ENCODE data around the gene CCNO.

The CCNO gene

DNA sequence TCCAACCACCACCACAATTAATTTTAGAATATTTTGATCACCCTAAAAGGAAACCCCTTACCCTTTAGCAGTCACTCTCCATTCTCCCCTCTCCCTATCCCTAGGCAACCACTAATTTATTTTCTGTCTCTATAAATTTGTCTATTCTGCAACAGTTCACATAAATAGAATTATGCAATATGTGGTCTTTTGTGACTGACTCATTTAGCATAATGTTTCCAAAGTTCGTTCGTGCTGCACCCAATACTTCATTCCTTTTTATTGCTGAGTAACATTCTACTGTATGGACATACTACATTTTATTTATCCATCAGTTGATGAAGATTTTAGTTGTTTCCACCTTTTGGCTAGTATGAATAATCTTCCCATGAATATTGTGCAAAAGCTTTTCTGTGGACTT, 42.2 kb downstream of the CCNO start:
- no peaks in the 10 kb centered on the region for H3K27me3 ChIP-seq (ENCODE audit: low read length)
- TF ChIP-seq EZH2phosphoT487 (conservative IDR thresholded peaks at IDR 0.05; ENCODE audit: low read length) = no peak
- TF ChIP-seq, protein P1, sequence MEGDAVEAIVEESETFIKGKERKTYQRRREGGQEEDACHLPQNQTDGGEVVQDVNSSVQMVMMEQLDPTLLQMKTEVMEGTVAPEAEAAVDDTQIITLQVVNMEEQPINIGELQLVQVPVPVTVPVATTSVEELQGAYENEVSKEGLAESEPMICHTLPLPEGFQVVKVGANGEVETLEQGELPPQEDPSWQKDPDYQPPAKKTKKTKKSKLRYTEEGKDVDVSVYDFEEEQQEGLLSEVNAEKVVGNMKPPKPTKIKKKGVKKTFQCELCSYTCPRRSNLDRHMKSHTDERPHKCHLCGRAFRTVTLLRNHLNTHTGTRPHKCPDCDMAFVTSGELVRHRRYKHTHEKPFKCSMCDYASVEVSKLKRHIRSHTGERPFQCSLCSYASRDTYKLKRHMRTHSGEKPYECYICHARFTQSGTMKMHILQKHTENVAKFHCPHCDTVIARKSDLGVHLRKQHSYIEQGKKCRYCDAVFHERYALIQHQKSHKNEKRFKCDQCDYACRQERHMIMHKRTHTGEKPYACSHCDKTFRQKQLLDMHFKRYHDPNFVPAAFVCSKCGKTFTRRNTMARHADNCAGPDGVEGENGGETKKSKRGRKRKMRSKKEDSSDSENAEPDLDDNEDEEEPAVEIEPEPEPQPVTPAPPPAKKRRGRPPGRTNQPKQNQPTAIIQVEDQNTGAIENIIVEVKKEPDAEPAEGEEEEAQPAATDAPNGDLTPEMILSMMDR (IDR thresholded peaks at IDR 0.05; ENCODE audit: insufficient read depth, low read length, poor library complexity, severe bottlenecking) = no peak
- H3K9me3 ChIP-seq (ENCODE audit: insufficient read depth, low read length) = no peaks in the 10 kb centered on the region

DNA sequence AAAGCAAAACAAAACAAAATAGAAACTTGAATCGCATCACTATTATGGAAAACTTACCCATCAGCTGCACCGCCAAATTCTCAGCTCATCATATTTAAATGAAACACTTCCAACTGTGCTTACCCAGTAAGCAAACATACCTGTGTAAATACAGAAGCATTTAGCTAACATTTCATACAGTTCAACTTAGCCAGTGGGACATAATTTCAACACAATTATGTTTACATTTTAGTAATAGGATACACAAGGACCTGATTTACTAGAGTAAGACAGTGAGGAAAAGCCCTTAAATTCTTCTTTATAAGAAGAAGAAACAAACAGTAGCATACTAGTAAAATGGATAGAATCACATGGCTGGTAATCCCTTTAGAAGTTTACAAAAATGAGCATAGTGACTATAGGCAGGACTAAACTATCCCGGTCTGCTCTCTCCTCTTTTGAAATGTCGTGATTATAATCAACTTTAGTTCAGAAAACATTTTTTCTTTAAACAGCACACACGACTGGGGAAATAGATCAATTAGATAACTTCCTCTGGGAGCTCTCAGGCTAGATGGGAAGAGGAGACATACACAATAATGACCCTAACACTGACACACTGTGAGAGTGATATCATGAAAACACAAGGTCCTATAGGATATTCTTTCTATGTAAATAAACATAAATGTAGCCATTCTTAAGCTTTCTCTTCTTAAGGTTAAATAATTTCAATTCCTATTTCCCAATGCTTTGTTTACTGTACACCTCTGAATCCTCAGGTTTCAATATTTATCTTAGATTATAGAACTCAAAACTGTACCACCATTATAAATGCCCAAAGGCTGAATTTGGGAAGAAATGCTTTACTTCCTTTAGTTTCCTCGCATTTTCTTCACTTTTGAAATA, 44.5 kb downstream of the CCNO start:
- H3K27me3 ChIP-seq (ENCODE audit: low read length) = no peaks in the 10 kb centered on the region
- H3K36me3 ChIP-seq (ENCODE audit: low read length) = no peaks in the 10 kb centered on the region
- no peaks in the 10 kb centered on the region for H3K79me2 ChIP-seq (ENCODE audit: insufficient read depth, low read length)
- H4K20me1 ChIP-seq (ENCODE audit: low read depth, low read length) = no peaks in the 10 kb centered on the region
- no peaks in the 10 kb centered on the region for H3F3A ChIP-seq (ENCODE audit: insufficient read depth)
- no peak overlapping the region for H3K9ac ChIP-seq (ENCODE audit: low read length)
- H3K4me2 ChIP-seq (ENCODE audit: low read depth, low read length, poor library complexity, severe bottlenecking) = no peak overlapping the region
- no peak overlapping the region for H2AFZ ChIP-seq (ENCODE audit: low read depth, low read length, severe bottlenecking)
- no peaks in the 10 kb centered on the region for H3K9me2 ChIP-seq (replicated peaks; ENCODE audit: insufficient read depth, low read length)
- H3K27ac ChIP-seq (ENCODE audit: low read depth, low read length) = no peak overlapping the region
- TF ChIP-seq, protein P1 (IDR thresholded peaks at IDR 0.05; ENCODE audit: insufficient read depth, low read length, poor library complexity, severe bottlenecking) = no peak
- no peak for TF ChIP-seq EZH2phosphoT487 (conservative IDR thresholded peaks at IDR 0.05; ENCODE audit: low read length)
- H3K9me3 ChIP-seq (ENCODE audit: insufficient read depth, low read length) = no peaks in the 10 kb centered on the region
- H3K4me3 ChIP-seq (ENCODE audit: insufficient read depth, low read length, poor library complexity, severe bottlenecking) = no peak overlapping the region

More for the DNA sequence above, 42.2 kb downstream of the CCNO start:
- Histone ChIP-seq H3K9ac (ENCODE audit: low read length) (no peak overlapping the region), H3K4me2 (ENCODE audit: low read depth, low read length, poor library complexity, severe bottlenecking) (no peak overlapping the region), H3K9me2 (replicated peaks; ENCODE audit: insufficient read depth, low read length) (no peaks in the 10 kb centered on the region), H3K79me2 (ENCODE audit: insufficient read depth, low read length) (no peaks in the 10 kb centered on the region), H3K4me3 (ENCODE audit: insufficient read depth, low read length, poor library complexity, severe bottlenecking) (no peak overlapping the region), H3K27ac (ENCODE audit: low read depth, low read length) (no peak overlapping the region), H3F3A (ENCODE audit: insufficient read depth) (no peaks in the 10 kb centered on the region), H2AFZ (ENCODE audit: low read depth, low read length, severe bottlenecking) (no peak overlapping the region), H4K20me1 (ENCODE audit: low read depth, low read length) (no peaks in the 10 kb centered on the region), H3K36me3 (ENCODE audit: low read length) (no peaks in the 10 kb centered on the region)

DNA sequence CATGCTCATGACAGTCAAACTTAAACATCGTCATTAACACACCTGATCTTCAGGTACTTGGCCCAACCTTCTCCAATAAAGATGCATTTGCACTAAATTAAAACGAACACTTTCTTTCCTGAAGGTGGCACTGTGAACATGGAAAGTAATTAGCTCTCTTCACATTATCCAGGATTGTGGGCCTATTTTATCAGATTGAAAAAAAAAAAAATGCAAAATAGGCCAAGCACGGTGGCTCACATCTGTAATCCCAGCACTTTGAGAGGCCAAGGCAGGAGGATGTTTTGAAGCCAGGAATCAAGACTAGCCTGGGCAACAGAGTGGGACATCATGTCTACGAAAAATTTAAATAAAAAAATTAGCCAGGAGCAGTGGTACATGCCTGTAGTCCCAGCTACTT, 46.0 kb downstream of the CCNO start:
- Histone ChIP-seq H3K9me3 (ENCODE audit: insufficient read depth, low read length) (no peaks in the 10 kb centered on the region), H3F3A (ENCODE audit: insufficient read depth) (no peaks in the 10 kb centered on the region), H3K4me2 (ENCODE audit: low read depth, low read length, poor library complexity, severe bottlenecking) (no peak overlapping the region), H2AFZ (ENCODE audit: low read depth, low read length, severe bottlenecking) (no peak overlapping the region), H3K36me3 (ENCODE audit: low read length) (no peaks in the 10 kb centered on the region), H3K4me3 (ENCODE audit: insufficient read depth, low read length, poor library complexity, severe bottlenecking) (no peak overlapping the region), H3K27ac (ENCODE audit: low read depth, low read length) (no peak overlapping the region), H3K9me2 (replicated peaks; ENCODE audit: insufficient read depth, low read length) (no peaks in the 10 kb centered on the region), H3K27me3 (ENCODE audit: low read length) (no peaks in the 10 kb centered on the region), H4K20me1 (ENCODE audit: low read depth, low read length) (no peaks in the 10 kb centered on the region), H3K79me2 (ENCODE audit: insufficient read depth, low read length) (no peaks in the 10 kb centered on the region), H3K9ac (ENCODE audit: low read length) (no peak overlapping the region)
- TF ChIP-seq, protein P1 (IDR thresholded peaks at IDR 0.05; ENCODE audit: insufficient read depth, low read length, poor library complexity, severe bottlenecking) = peak; percentile 29
- no peak for TF ChIP-seq EZH2phosphoT487 (conservative IDR thresholded peaks at IDR 0.05; ENCODE audit: low read length)

Data from SU-DHL-6 (cell line).